GM19328 (cell line): Measurements from ENCODE around the gene ZC3H8.

ENCODE experiments used
- ATAC-seq: cut with Tn5 transposase; IDR thresholded peaks from one replicate; pipeline ENCODE4 v1.9.1; 2021; ENCODE audit warnings: mild to moderate bottlenecking, moderate library complexity; ENCODE audit not compliant: unreplicated experiment

The ZC3H8 gene

DNA sequence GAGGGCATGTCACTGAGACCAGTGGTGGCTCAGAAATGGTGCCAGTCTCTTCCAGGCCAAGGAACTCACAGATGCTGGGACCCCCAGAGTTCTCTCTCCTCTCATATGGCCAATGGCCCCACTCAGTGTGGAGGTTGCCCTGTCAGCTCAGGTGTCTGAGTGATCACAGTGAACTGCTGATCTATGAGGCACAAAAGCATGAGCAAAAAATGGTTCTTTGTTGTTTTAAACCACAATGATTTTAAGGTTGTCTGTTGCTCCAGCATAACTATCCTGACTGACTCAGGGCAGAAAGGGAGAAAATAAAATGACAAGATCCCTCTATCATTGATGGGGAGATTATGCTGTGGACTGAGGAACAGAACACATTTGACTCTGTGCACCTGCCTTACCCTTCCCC is 58.9 kb downstream of the ZC3H8 start:
- no peak for ATAC-seq

DNA sequence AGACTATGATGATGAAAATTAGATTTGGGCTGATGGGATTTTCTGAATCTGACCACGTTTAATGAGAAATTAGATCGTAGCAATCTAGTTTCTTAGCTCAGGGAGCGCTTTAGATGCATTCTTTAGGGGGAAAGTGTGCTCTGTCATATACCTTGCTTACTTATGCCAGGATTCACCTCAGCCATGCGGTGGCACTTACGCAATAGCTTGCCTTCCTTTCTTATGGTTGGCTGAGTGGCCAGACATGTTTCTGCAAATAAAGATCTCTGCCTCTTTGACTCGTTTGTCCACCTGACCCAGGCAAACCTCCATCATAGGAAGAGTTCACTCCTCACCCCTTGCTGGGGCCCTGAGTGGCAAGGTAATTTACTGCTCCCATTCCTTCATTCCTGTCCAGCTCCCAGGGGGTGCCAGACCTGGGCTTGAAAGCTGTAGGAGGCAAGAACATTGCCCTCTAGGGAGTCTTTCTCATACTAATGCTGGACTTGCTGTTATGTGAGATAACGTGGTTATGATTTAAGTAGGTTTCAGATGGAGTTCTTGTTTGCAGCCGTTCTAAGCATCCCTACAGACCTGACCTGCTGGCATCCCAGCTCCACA is 59.6 kb downstream of the ZC3H8 start:
- no peak for ATAC-seq

DNA sequence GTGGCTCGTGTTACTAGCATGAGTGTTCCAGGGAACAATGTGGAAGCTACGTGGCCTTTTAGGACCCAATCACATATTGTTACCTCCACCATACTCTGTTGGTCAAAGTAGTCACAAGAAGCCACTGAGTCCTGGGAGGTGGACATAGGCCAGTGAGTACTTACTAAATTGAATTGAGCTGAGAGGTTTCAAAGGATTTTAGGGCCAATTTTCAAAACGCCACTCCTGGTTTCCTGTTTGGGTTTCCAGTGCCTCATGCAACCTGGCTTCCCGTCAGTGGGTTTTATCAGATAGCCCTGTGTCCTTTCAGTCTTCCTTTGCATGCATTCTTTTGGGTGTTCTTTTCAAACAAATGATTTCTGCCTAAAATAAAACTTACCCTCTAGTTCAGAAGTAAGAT is 60.4 kb downstream of the ZC3H8 start:
- no peak for ATAC-seq

DNA sequence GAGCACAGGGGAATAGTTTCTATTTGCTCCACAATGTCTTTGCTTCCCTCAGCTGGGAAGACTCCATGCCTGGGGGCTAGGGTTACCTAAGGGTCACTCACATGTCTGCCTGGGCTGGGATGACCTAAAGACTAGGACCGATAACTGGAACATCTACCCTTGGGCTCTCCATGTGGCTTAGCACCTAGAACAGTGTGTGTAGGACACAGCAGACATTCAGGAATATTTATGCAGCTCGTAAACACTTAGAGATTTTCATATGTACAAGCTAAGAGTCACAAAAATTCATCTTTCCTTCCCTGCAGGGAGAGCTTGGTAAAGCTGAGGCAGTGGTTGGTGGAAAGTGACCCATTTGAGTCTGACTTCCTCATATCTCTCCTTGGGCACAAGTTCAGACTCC is 60.8 kb downstream of the ZC3H8 start:
- no peak for ATAC-seq

DNA sequence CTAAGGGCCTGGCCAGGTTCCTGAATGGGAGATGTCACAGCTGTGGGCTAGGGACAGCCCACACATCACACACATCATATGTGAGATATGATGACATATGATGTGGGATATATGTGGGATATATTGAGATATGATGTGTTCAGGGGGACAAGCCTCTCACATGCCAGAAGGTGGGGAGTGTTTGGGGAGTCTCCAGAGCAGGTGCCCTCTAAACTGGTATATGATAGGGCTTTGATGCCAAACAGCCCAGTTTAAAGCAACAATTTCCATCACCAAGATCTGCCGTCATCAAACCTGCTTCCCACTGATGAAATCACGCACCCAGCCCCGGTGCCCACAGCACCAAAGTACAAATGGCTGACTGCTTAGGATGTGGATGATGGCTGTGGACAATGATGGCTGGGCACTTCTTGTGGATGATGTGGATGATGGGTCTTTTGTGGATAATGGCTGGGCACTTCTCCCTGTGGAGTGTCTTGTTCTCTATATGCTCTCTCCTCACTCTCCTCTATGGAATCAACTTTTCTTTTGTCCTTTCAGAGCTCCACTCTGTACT is 65.8 kb downstream of the ZC3H8 start:
- ATAC-seq: no peak

DNA sequence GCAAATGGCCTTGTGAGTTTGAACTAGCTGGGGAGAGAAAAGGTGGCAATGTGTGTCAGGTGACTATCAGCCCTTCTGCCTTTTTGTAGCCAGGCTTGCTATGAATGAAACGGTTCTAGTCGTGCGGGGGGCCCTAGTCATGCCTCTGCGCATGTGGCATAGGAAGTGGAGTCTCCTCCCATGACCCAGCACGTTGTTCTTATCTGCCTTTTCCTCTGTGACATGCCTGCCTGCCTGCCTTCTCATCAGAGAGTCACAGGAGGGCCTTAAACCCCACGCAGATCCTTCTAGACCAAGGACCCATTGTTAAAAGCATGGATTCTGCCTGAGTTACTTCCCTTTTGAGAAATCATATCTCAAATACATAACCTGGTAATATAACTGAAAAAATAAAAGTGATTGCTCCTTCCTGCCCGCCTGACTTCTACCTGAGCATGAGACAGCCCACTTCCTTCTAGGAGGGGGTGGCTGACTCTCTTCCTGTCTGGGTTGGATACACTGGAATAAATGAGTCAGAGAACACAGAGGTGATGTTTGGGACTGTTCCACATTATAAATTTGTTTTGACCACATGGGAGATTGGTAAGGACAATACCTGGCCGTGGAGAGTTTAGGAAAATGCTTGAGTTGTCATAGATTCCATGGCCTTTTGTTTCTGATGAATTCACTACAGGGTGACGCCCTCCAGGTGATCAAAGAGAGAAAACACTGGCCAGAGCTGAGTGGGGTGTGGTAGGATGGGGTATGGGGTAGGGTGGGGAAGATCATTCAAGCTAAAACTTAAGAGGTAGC is 66.8 kb downstream of the ZC3H8 start:
- ATAC-seq: no peak

DNA sequence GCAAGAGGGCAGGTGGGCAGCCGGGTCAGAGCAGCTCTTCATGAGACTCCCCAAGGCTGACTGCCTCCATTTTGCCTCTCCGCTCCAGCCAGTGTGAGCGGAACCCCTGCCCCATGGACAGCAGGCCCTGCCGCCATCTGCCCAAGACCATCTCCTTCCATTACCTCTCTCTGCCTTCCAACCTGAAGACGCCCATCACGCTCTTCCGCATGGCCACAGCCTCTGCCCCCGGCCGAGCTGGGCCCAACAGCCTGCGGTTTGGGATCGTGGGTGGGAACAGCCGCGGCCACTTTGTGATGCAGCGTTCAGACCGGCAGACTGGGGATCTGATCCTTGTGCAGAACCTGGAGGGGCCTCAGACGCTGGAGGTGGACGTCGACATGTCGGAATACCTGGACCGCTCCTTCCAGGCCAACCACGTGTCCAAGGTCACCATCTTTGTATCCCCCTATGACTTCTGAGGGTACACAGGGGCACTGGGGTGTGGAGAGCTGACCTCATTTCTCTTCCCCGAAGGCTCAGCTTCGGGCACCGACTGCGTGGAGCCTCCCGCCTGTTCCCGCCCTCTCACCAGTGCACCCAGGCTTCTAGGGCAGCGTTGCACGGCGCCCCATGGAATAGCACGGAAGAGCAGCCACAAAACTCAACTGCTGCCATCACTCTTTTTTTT is 67.7 kb downstream of the ZC3H8 start:
- ATAC-seq: no peak

DNA sequence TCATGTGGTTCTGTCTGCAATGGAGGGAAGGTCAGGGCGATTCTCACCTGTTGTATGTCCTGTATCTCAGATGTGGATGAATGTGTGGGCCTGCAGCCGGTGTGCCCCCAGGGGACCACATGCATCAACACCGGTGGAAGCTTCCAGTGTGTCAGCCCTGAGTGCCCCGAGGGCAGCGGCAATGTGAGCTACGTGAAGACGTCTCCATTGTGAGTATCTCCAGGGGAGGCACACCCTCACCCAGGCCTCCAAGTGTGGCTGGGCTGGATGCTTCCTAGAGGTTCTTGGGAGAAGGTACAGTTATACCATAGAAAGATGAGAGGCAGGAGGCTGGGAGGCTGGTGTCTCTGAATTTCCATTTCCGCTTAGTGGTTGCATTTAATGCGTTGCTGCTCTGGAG is 69.7 kb downstream of the ZC3H8 start:
- no peak for ATAC-seq

DNA sequence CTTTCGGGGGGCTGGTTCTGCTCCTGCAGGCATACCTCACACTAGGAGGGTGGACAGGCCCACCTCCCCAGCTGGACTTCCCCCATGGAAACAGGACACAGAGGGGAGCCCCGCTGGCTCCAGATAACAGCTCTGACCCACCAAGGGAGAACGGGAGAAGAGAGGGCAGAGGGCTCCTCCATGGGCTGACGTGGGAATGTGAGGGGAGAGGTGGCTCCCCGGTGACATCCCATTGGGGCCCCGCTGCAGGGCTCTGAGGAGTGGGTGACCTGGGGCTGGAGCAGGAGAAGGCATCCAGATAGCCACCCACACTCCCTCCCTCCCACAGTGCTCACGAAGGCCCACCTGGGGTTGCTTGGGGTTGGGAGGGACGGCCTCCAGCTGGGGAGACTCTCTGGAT is 70.7 kb downstream of the ZC3H8 start:
- no peak for ATAC-seq

DNA sequence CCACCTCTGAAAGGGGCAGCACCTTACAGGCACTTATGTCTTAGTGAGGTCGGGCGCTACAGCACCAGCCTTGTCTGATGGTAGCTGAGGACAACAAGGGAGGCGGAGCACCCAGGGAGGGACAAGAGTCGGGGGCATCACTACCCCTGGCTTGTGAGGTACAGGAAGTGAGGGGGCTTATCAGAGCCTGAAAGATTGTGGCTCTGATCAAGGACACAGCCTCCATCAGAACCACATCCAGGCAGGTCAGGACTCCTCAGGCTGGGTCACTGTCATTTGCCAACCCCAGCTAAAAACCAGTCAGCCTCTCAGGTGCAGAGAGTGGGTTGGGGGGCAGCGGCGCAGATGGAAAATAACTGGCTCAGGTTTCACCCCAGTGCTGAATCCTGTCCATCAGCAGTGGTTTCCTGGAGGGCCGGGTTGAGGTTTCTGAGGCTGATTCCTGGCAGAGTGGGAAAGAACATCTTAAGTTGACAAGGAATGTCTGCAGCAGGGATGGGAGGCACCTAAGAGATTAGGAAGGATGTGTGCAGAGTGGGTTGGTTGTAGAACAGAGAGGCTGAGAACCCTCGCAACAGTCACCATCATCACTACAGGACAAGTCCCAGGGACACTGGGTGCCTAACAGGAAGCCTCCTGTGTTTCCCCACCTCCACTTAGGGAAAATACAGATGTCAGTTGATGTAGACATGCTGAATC is 71.4 kb downstream of the ZC3H8 start:
- ATAC-seq: no peak

DNA sequence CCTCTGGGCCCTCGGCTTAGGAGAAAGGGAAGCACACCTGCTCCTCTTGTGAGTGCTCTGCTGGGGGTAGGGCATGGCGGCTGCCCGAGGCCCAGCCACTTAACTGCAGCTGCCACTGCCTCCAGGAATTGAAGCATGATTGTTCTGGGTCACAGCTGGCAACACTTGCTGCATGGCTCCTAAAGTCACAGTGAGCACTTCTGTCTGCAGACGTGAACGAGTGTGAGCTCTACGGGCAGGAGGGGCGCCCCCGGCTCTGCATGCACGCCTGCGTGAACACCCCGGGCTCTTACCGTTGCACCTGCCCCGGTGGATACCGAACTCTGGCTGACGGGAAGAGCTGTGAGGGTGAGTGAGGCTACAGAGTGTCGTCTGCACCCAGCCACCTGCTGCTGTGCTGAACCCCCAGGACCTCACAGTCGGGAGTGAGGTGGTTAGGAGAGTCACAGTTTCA is 72.2 kb downstream of the ZC3H8 start:
- ATAC-seq: no peak

DNA sequence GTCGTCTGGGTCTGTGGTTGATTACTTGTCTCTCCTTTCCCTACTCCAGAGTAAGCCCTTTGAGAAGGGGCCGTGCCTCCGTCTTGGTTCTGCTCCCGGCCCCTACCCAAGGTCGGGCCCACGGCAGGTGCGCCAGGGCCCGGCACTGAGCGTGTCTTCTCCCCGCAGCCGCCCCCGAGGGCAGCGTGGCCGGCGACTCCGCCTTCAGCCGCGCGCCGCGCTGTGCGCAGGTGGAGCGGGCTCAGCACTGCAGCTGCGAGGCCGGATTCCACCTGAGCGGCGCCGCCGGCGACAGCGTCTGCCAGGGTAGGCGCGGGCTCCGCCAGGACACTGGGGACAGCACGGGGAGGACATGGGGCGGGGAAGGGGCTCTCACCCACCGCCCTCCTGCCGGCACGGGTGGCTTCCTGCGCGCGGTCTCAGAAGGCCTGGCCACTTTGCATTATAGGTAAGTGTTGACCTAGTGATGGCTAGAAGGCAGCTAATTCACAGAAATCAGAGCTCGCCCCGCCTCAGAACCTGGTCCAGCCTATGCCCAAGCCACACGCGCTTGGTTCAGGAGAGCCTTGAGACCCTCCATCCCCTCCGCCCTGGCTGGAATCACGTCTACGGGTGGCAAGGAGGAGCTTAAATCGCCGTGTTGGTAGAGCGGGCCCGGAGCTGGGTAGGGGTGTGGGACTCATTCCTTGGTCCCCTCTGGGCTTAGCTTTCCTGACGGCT is 73.1 kb downstream of the ZC3H8 start:
- ATAC-seq: no peak

DNA sequence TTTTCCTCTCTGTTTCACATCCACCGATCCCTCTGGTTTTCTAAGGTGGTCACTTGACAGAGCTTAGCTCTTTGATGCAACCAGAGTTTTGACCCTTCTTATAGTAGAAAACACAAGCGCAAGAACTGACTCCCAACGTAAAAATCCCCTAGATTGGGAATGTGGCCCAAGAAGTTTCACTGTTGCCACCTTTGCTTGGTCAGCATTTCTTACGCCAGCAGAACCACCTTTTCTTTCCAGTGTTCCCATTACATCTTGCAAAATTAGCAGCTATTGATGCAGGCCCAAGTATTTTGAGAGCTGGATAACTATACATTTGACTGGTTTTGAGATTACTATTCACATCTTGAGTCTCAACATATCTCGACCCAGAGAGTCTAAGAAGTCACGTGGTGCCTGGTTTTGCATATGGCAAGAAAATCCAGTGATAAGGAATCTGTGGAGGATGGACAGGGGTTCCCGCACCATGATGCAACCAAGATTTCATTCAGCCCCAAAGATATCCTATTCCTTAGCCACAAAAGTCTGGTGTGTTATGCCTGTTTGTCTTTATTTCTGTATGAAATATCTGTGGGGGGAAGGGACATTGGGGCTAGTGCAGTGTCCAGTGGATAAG is 78.8 kb downstream of the ZC3H8 start:
- no peak for ATAC-seq

DNA sequence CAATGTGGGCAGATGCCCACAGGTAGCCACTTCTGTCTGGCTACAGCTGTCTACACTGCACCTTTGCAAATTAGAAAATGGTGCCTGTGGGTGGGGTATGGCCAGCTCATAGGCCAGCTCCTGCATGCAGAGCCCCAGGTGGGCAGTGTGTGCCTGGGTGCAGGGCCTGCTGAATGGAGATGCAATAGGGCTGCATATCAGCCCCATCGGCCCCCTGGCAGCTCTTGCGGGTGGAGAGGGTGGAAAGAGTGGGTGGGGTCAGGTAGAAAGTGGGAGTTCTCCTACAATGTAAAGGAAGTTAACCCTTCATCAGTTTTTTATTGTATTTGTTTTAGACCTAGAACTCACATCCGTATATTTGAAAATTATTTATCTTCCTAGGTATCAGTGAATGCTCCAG is 79.5 kb downstream of the ZC3H8 start:
- ATAC-seq: no peak

DNA sequence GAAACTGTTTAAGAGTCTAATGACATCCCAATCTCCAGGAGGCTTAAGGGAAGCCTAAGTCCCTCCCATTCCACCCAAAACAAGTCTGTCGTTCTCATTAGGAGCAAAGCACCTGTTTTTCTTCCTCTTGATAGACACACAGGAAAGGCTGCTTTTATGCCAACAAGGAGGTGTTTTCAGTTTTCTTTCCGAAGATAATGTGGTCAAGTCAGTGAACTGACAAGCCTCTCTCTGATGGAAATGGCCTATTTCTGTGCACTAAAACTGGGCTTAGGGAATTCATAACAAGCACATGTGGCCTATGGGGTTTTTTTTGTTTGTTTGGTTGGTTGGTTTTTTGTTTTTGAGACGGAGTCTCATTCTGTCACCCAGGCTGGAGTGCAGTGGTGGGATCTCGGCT is 80.5 kb downstream of the ZC3H8 start:
- ATAC-seq: no peak

DNA sequence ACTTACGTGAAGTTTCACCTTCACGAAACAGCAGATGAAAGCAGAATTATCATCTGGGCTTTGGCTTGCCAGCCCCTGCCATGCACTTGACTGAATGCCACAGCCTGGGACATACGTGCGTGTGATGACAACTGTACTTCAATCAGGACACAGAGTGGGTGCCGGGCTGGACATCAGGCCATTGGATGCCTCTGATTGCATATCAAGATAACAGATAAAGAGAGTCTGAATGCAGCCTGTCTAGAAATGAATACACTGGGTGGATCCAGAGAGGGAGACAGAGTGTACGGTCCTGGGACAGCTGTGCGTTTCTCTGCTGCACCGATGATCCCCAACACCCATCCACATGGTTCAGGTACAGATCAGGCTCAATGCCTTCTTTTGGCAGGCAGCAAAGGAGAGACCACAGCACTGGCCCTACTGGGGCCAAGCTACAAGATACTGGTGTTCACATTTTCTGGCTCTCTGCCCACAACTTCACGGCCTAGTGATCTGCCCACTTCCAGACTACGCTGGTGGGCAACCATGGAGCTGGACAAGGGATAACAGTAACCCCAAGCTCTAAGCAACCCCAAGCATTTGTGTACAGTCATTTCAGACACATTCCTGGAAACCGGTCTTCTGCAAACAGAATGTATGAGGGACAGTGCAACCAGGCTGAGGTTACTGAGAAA is 81.1 kb downstream of the ZC3H8 start:
- no peak for ATAC-seq

DNA sequence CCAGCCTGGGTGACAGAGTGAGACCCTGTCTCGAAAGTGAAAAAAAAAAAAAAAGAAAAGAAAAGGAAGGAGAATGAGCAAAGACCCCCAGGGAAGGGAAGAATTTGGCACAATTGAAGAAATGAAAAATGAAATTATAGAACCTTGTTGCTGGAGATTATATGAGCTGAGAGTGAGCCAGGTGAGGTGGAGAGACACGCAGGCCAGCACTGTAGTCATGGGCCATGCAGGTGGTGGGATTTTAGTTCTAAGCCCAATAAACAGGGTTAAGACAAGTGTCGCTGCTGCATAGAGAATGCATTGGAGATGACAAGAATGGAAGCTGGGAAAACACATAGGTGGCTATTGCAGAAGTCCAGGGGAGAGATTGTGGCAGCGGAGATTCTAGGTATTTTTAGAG is 84.3 kb downstream of the ZC3H8 start:
- ATAC-seq: no peak

DNA sequence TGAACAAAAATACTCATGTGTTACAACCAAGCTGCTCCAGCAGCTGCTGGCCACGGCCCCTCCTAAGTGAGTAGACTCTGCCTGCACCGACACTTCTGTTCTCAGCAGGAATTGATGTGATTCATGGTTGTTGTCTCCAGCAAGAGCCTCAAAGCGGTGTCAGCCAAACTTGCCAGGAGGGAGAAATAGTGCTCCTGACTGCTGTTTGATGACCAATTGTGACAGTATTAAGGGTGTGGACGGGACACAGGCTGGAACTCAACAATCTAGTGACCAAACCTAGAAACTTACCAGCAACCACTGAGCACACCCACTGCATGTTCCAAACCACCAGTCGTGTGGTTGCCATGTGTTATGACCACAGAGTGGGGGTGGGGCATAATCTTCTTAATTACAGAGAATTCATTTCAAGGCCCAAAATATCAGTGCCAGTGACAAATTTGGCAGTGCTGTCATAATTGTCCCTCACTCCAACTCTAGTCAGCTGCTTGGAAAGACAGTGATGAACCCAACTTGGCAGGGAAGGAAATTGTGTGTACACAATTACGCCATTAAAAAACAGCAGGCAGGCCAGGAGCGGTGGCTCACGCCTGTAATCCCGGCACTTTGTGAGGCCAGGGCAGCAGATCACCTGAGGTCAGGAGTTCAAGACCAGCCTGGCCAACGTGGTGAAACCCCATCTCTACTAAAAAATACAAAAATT is 86.3 kb downstream of the ZC3H8 start:
- ATAC-seq: no peak
